Choroid plexus epithelial cell (primary cell): ENCODE data around the gene CIB4.

Source experiments
- DNase-seq: peaks from one replicate; pipeline ENCODE4 v3.0.0-alpha.2; 2010; ENCODE audit warnings: low read depth
- H3K4me3 ChIP-seq: 2 replicates; pipeline ENCODE4 v1.5.1; 2011; ENCODE audit warnings: low read depth, mild to moderate bottlenecking, control low read depth, low read length, moderate library complexity
- TF ChIP-seq, protein P1 (sequence below): conservative IDR thresholded peaks from 2 replicates; pipeline ENCODE4 v1.5.1; 2011; ENCODE audit warnings: low read depth, mild to moderate bottlenecking, control low read depth, inconsistent platforms, low read length, moderate library complexity

CIB4 gene

GRCh38 chr2:26598996-26599373 is 42.2 kb downstream of the CIB4 start:
- H3K4me3 ChIP-seq, result no peak overlapping the region
- DNase-seq, result no peak
- TF ChIP-seq, protein P1, sequence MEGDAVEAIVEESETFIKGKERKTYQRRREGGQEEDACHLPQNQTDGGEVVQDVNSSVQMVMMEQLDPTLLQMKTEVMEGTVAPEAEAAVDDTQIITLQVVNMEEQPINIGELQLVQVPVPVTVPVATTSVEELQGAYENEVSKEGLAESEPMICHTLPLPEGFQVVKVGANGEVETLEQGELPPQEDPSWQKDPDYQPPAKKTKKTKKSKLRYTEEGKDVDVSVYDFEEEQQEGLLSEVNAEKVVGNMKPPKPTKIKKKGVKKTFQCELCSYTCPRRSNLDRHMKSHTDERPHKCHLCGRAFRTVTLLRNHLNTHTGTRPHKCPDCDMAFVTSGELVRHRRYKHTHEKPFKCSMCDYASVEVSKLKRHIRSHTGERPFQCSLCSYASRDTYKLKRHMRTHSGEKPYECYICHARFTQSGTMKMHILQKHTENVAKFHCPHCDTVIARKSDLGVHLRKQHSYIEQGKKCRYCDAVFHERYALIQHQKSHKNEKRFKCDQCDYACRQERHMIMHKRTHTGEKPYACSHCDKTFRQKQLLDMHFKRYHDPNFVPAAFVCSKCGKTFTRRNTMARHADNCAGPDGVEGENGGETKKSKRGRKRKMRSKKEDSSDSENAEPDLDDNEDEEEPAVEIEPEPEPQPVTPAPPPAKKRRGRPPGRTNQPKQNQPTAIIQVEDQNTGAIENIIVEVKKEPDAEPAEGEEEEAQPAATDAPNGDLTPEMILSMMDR, result no peak

GRCh38 chr2:26598336-26598995 is 42.7 kb downstream of the CIB4 start:
- DNase-seq, result no peak
- no peak overlapping the region for H3K4me3 ChIP-seq
- TF ChIP-seq, protein P1, result no peak

DNA sequence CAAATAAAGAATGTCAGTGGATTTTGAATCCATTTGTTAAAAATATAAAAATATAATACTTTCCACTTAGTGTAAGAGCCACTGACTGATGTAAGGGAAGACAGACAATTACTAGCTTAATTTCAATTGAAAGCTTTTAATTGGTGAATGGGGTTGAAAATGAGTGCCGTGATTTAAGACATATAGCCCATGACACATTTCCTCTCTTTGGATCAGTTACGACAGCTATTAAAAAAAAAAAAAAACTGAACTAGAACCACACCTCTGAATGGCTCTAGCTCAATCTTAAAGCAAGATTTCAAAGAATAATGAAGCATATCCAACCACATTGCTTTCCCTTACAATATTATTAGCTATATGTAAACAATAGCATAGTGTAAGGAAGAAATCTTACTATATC is 44.0 kb downstream of the CIB4 start:
- H3K4me3 ChIP-seq, result no peak overlapping the region
- TF ChIP-seq, protein P1, result no peak
- no peak for DNase-seq

- no peak for DNase-seq
- no peak overlapping the region for H3K4me3 ChIP-seq
- TF ChIP-seq, protein P1, result no peak
Measured at GRCh38 chr2:26595146-26595545, 46.0 kb downstream of the CIB4 start.

DNA sequence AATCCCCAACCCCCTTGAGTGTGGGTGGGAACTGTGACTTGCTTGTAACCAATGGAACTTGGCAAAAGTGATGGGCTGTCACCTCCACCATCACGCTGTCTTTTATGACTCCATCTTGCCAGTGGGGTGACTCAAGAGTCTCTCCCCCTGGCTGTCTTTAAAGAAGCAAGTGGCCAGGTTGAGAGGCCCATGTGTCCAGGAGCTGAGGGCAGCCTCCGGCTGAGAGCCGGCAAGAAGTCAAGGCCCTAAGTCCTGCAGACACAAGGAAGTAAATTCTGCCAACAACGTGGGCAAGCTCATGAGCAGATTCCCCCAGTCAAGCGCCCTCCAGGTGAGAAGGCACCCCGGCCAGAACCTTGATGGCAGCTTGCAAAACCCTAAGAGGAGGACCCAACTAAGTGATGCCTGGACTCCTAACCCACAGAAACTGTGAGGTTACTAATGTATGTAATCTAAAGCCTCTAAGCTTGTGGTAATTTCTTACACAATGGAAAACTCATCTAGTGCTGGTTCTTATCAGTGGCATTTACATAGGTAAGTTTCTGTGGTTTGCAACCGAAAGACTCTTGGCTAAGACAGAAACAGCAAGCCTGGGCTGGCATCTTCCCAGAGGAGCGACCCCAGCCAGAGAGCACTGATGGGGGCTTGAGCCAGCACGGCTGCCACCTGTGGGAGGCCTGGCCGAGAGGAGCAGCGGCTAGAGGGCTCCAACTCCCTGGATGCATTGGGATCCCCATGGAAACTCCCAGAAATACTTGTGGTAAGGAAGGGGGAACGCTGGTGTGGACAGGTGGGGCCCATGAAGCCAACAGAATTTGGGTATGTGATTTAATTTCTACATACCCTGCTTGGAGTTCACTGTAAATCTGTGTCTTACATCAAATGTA is 49.3 kb downstream of the CIB4 start:
- TF ChIP-seq, protein P1, result no peak
- DNase-seq, result no peak
- H3K4me3 ChIP-seq, result no peak overlapping the region

DNA sequence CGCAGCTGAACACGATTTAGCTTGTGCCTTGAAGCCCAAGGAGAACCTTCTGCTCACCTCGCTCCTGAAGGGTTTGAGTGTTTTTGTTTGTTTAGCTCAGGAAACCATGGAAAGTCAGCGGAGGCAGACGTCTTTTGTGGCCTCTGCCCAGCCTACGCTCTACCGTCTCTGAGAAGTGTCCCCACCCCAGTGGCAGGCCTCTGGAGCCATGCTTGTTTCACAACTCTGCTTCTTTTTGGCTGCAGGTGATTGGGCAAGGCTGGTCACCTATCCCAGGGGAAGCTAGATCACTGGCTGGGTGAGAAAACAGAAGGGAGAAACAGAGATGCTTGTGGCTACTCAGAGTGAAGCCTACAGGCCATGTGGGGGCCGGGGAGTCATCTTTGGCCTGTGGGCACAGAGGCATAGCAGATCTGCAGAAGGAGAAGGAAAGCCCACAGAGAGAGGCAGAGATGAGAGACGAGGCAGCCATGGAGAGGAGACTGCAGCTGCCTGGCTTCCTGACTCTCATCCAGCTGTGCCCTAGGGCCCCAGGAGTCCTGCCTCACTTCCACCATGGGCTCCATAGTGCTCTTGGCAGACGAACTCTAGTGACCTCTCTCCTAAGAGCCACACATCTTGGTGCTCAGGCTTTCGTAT is 50.1 kb downstream of the CIB4 start:
- no peak for DNase-seq
- TF ChIP-seq, protein P1, result no peak
- H3K4me3 ChIP-seq, result no peak overlapping the region
